MCF 10A (cell line): ENCODE data around the gene TPP1. TPM values are rescaled to one million over a fixed set of nuclear protein-coding genes. Genes with fewer than 3 reads are reported as not detected.

Experiments used
- BruUV-seq: library from RNA; stranded (reverse); fragments of 400-500 nt; replicated peaks from 2 replicates; lab custom pipeline; 2021; lab: Mats Ljungman, UMichigan
- CTCF ChIA-PET: fragments of 300-600 bp; sonication (Branson Sonifier 250); formaldehyde crosslinking; extraction: SDS; loops from one replicate; lab custom pipeline; 2021; ENCODE audit warnings: antibody characterized with exemption, inconsistent platforms; lab: Yijun Ruan, JAX
- POLR2A ChIA-PET: fragments of 300-600, 350-650 bp; sonication (Branson Sonifier 250); formaldehyde crosslinking; extraction: SDS; loops from one replicate; lab custom pipeline; 2020; ENCODE audit warnings: antibody characterized with exemption, inconsistent platforms; lab: Yijun Ruan, JAX
- DNase-seq: peaks from one replicate; pipeline ENCODE4 v3.0.0-alpha.2; 2018; ENCODE audit not compliant: unreplicated experiment
- H3K27ac Mint-ChIP-seq: one replicate; pipeline ENCODE4 v1.8.0; 2022; ENCODE audit warnings: mild to moderate bottlenecking, low read depth, mixed read lengths; ENCODE audit not compliant: unreplicated experiment
- H3K27me3 Mint-ChIP-seq: one replicate; pipeline ENCODE4 v1.8.0; 2022; ENCODE audit warnings: mixed read lengths; ENCODE audit not compliant: insufficient read depth, unreplicated experiment
- H3K36me3 Mint-ChIP-seq: one replicate; pipeline ENCODE4 v1.8.0; 2022; ENCODE audit warnings: mild to moderate bottlenecking, moderate library complexity, mixed read lengths; ENCODE audit not compliant: insufficient read depth, unreplicated experiment
- H3K4me1 Mint-ChIP-seq: one replicate; pipeline ENCODE4 v1.8.0; 2022; ENCODE audit warnings: mixed read lengths; ENCODE audit not compliant: insufficient read depth, unreplicated experiment
- H3K4me3 Mint-ChIP-seq: one replicate; pipeline ENCODE4 v1.8.0; 2022; ENCODE audit warnings: mild to moderate bottlenecking, moderate library complexity, mixed read lengths; ENCODE audit not compliant: unreplicated experiment
- H3K9me3 Mint-ChIP-seq: one replicate; pipeline ENCODE4 v1.8.0; 2022; ENCODE audit warnings: mixed read lengths; ENCODE audit not compliant: unreplicated experiment
- intact Hi-C: fragments of 100-400 bp; cut with micrococcal nuclease; formaldehyde crosslinking; loops from 2 replicates; pipeline ENCODE4 v1.14.1; 2022
- total RNA-seq: library from RNA; stranded (reverse); gene quantifications from 2 replicates; pipeline ENCODE4 v1.2.3, GENCODE V29; 2022
- TF ChIP-seq, protein P1 (sequence below): fragments of 200-600 bp; IDR thresholded peaks from one replicate; pipeline ENCODE4 v1.8.0; 2022; ENCODE audit warnings: antibody characterized with exemption, mild to moderate bottlenecking; ENCODE audit not compliant: unreplicated experiment

TPP1 gene
- total RNA-seq, 1 experiment from 2014 or later = 26.9 TPM

DNA sequence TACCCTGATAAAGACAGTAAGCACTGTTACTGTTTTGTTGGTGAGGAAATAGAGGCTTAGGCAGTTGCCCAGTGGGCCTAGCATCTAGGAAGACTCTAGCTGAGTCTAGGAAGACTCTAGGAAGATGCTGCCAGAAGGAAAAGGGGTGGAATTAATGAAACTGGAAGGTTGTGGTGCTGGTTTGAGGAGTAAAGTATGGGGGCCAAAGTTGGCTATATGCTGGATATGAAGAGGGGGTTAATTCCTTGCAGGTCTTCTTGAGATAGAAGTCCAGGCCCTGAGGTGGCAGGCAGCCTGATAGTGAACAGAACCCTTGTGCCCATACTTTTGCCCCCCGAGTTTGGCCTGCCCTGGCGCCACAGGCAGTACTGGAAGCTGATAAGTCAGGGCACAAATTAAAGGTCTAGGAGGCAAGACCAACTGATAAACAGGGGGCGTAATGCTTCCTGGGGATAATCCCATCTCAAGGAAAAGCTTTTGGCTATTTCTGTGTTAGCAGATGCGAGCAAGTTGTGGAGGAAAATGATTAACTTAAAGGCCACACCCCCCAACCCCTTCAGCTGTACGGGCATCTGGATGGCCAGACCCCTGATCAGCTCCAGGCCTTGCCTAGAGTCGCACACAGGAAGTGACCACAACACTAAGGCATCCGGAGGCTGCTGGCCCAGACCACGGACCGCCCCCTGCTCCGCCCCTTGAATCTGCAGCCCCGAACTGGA, 12.6 kb downstream of the TPP1 start:
- DNase-seq = peak; percentile 81
- TF ChIP-seq, protein P1, sequence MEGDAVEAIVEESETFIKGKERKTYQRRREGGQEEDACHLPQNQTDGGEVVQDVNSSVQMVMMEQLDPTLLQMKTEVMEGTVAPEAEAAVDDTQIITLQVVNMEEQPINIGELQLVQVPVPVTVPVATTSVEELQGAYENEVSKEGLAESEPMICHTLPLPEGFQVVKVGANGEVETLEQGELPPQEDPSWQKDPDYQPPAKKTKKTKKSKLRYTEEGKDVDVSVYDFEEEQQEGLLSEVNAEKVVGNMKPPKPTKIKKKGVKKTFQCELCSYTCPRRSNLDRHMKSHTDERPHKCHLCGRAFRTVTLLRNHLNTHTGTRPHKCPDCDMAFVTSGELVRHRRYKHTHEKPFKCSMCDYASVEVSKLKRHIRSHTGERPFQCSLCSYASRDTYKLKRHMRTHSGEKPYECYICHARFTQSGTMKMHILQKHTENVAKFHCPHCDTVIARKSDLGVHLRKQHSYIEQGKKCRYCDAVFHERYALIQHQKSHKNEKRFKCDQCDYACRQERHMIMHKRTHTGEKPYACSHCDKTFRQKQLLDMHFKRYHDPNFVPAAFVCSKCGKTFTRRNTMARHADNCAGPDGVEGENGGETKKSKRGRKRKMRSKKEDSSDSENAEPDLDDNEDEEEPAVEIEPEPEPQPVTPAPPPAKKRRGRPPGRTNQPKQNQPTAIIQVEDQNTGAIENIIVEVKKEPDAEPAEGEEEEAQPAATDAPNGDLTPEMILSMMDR = no peak
- peaks cover 26% of the 10 kb centered on the region for H3K4me1 Mint-ChIP-seq
- H3K9me3 Mint-ChIP-seq = no peaks in the 10 kb centered on the region
- peaks cover 31% of the 10 kb centered on the region for H3K36me3 Mint-ChIP-seq
- intact Hi-C loops = loop anchor here (10.0 kb wide), 1 partner anchor 132 kb away; the partner anchor contains the start of gene TRIM3
- BruUV-seq = no TSS peak
- CTCF ChIA-PET = interaction anchor here (0.6 to 1.6 kb wide), 8 partner anchors 11 to 987 kb away, joined by 3 to 12 read pairs (median 4); partner anchors contain the start of genes MRPL17 and TPP1
- peak overlapping the region; percentile 35 for H3K4me3 Mint-ChIP-seq
- H3K27ac Mint-ChIP-seq = peak overlapping the region; percentile 52
- POLR2A ChIA-PET = interaction anchor here (1.0 to 4.6 kb wide), 7 partner anchors 10 to 217 kb away, joined by 3 to 40 read pairs (median 10); partner anchors contain the start of genes ARFIP2, MRPL17, SMPD1 and TIMM10B
- no peaks in the 10 kb centered on the region for H3K27me3 Mint-ChIP-seq

- CTCF ChIA-PET = interaction anchor here (0.6 to 4.8 kb wide), 17 partner anchors 8 to 288 kb away, joined by 3 to 34 read pairs (median 4); partner anchors contain the start of genes MRPL17, TAF10 and TPP1
- H3K9me3 Mint-ChIP-seq = no peaks in the 10 kb centered on the region
- no peak overlapping the region for H3K27ac Mint-ChIP-seq
- TF ChIP-seq, protein P1 = no peak
- intact Hi-C loops = loop anchor here (5.0 to 10.0 kb wide), 3 partner anchors 103 to 227 kb away; partner anchors contain the start of gene TRIM3
- DNase-seq = no peak
- BruUV-seq = no TSS peak
- POLR2A ChIA-PET = interaction anchor here (0.8 to 4.6 kb wide), 12 partner anchors 7 to 215 kb away, joined by 3 to 56 read pairs (median 4); partner anchors contain the start of genes ARFIP2, MRPL17, SMPD1 and TAF10
- no peaks in the 10 kb centered on the region for H3K27me3 Mint-ChIP-seq
- peaks cover 27% of the 10 kb centered on the region for H3K36me3 Mint-ChIP-seq
- no peak overlapping the region for H3K4me3 Mint-ChIP-seq
- H3K4me1 Mint-ChIP-seq = peaks cover 22% of the 10 kb centered on the region
These were observed 14.4 kb downstream of the TPP1 start for GRCh38 chr11:6604790-6605189.

DNA sequence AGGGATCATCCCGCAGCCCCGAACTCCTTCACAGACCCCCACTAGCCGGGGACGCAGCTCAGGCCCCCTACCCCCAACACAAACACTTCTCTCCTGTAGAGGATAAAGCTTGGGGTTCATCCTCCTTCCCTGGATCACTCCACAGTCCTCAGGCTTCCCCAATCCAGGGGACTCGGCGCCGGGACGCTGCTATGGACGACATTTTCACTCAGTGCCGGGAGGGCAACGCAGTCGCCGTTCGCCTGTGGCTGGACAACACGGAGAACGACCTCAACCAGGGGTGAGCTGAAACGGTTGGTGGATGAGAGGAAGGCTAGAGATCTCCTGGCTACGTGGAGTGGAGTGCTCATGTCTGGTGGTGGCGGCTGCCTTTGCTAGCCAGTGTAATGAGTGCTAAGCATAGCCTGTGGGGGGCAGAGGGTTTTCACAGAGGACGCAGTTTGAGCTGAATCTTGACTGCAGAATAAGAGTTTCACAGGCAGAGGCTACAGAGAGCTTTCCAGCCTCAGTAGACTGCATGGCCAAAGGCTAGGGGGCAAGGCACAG, 15.1 kb downstream of the TPP1 start:
- Mint-ChIP-seq H3K36me3 (peaks cover 27% of the 10 kb centered on the region), H3K27ac (no peak overlapping the region), H3K27me3 (no peaks in the 10 kb centered on the region), H3K9me3 (no peaks in the 10 kb centered on the region), H3K4me1 (peaks cover 22% of the 10 kb centered on the region), H3K4me3 (no peak overlapping the region)
- TF ChIP-seq, protein P1 = no peak
- intact Hi-C loops = loop anchor here (5.0 to 10.0 kb wide), 3 partner anchors 103 to 227 kb away; partner anchors contain the start of gene TRIM3
- TSS peak; percentile 24 for BruUV-seq
- peak; percentile 37 for DNase-seq
- ChIA-PET POLR2A (interaction anchor here (0.6 to 4.6 kb wide), 17 partner anchors 8 to 991 kb away, joined by 3 to 56 read pairs (median 4); partner anchors contain the start of genes ARFIP2, MRPL17, SMPD1 and TAF10), CTCF (interaction anchor here (0.6 to 4.8 kb wide), 19 partner anchors 8 to 971 kb away, joined by 3 to 34 read pairs (median 4); partner anchors contain the start of genes MRPL17, TAF10 and TPP1)
